Panc1 (cell line): Measurements from ENCODE around the gene DUXB. TPM values are rescaled to one million over a fixed set of nuclear protein-coding genes. Genes with fewer than 3 reads are reported as not detected.

Experiments
- ATAC-seq: fragments of 200-7000 bp; cut with Tn5 transposase; 2 replicates; pipeline ENCODE4 v1.9.1; 2020; ENCODE audit warnings: mild to moderate bottlenecking, moderate library complexity
- BruUV-seq: library from RNA; stranded (reverse); fragments of 400-500 nt; replicated peaks from 2 replicates; lab custom pipeline; 2021; lab: Mats Ljungman, UMichigan
- CTCF ChIA-PET: fragments of 300-600 bp; sonication (Branson Sonifier 250); formaldehyde crosslinking; loops from one replicate; lab custom pipeline; 2022; ENCODE audit warnings: antibody characterized with exemption; lab: Charles Lee
- POLR2A ChIA-PET: fragments of 300-600 bp; sonication (Branson Sonifier 250); formaldehyde crosslinking; loops from one replicate; lab custom pipeline; 2022; ENCODE audit warnings: antibody characterized with exemption; lab: Charles Lee
- DNase-seq: peaks from one replicate; pipeline ENCODE4 v3.0.0-alpha.2; 2010; ENCODE audit warnings: low read depth, low spot score
- H3K27ac ChIP-seq: 2 replicates; pipeline ENCODE4 v1.5.1; 2011; ENCODE audit warnings: mild to moderate bottlenecking, low read length, inconsistent platforms
- H3K27me3 ChIP-seq: fragments of 200-500 bp; sonication (Bioruptor generic); 2 replicates; pipeline ENCODE4 v1.6.0; 2014; ENCODE audit warnings: low read length, inconsistent platforms; ENCODE audit not compliant: control insufficient read depth, insufficient read depth
- H3K36me3 ChIP-seq: fragments of 200-500 bp; sonication (Bioruptor generic); 2 replicates; pipeline ENCODE4 v1.5.1; 2014; ENCODE audit warnings: inconsistent platforms, mild to moderate bottlenecking, low read length, moderate library complexity; ENCODE audit not compliant: control insufficient read depth, insufficient read depth
- H3K4me1 ChIP-seq: 2 replicates; pipeline ENCODE4 v1.5.1; 2011; ENCODE audit warnings: inconsistent platforms, mild to moderate bottlenecking, low read length, moderate library complexity; ENCODE audit not compliant: control insufficient read depth, insufficient read depth
- H3K4me3 ChIP-seq, 2 experiments: 2 replicates each; pipeline ENCODE4 v1.5.1; 2011 to 2012; ENCODE audit warnings: low read depth in 2 of 2, low read length in 2 of 2, mild to moderate bottlenecking in 2 of 2, inconsistent platforms in 1 of 2, moderate library complexity in 1 of 2
- H3K9me3 ChIP-seq: fragments of 200-500 bp; sonication (Bioruptor generic); 2 replicates; pipeline ENCODE4 v1.5.1; 2014; ENCODE audit warnings: low read depth, mild to moderate bottlenecking, inconsistent platforms, low read length, moderate library complexity; ENCODE audit not compliant: control insufficient read depth, insufficient read depth
- POLR2AphosphoS5 ChIP-seq: IDR thresholded peaks from 2 replicates; pipeline ENCODE4 v1.6.1; 2012; ENCODE audit warnings: mild to moderate bottlenecking, low read depth, low read length, moderate library complexity
- SIN3A ChIP-seq: IDR thresholded peaks from 2 replicates; pipeline ENCODE4 v1.6.1; 2012; ENCODE audit warnings: low read depth, mild to moderate bottlenecking, low read length, moderate library complexity, borderline replicate concordance; ENCODE audit not compliant: insufficient read depth
- TCF7L2 ChIP-seq: IDR thresholded peaks from 2 replicates; pipeline ENCODE4 v1.6.1; 2011; ENCODE audit warnings: mild to moderate bottlenecking, low read depth, low read length, inconsistent platforms
- in situ Hi-C: cut with HindIII; loops from 2 replicates; pipeline ENCODE4 v1.10.0; 2016; ENCODE audit warnings: low sequenced_read_pairs, low pct_unique_long_range_greater_than_20kb
- intact Hi-C: fragments of 100-400 bp; cut with micrococcal nuclease; formaldehyde crosslinking; loops from one replicate; pipeline ENCODE4 v1.10.0; 2022; ENCODE audit not compliant: unreplicated experiment
- total RNA-seq: library from RNA; stranded (reverse); gene quantifications from one replicate; pipeline ENCODE4 v1.2.1, GENCODE V29; 2021; ENCODE audit not compliant: unreplicated experiment
- TF ChIP-seq, protein P1 (sequence below), 2 experiments: IDR thresholded peaks; 2 replicates each; pipeline ENCODE4 v1.6.1; 2011 to 2012; ENCODE audit warnings: low read depth in 2 of 2, control low read depth in 1 of 2, low read length in 1 of 2, mild to moderate bottlenecking in 1 of 2, moderate library complexity in 1 of 2; ENCODE audit not compliant: insufficient read depth in 1 of 2
- TF ChIP-seq, protein P2 (sequence below): fragments of 450-650 bp; IDR thresholded peaks from 2 replicates; pipeline ENCODE4 v1.5.1; 2017; ENCODE audit warnings: mild to moderate bottlenecking

The DUXB gene
- total RNA-seq, 1 experiment from 2014 or later, result not detected

- Histone ChIP-seq H3K27ac (no peak overlapping the region), H3K4me3 (no peak overlapping the region), H3K36me3 (peaks cover 2% of the 10 kb centered on the region; the same call in 1 of the 2 replicates), H3K4me1 (no peaks in the 10 kb centered on the region), H3K9me3 (no peaks in the 10 kb centered on the region), H3K27me3 (no peaks in the 10 kb centered on the region)
- TF ChIP-seq POLR2AphosphoS5, result no peak
- TF ChIP-seq, protein P1, sequence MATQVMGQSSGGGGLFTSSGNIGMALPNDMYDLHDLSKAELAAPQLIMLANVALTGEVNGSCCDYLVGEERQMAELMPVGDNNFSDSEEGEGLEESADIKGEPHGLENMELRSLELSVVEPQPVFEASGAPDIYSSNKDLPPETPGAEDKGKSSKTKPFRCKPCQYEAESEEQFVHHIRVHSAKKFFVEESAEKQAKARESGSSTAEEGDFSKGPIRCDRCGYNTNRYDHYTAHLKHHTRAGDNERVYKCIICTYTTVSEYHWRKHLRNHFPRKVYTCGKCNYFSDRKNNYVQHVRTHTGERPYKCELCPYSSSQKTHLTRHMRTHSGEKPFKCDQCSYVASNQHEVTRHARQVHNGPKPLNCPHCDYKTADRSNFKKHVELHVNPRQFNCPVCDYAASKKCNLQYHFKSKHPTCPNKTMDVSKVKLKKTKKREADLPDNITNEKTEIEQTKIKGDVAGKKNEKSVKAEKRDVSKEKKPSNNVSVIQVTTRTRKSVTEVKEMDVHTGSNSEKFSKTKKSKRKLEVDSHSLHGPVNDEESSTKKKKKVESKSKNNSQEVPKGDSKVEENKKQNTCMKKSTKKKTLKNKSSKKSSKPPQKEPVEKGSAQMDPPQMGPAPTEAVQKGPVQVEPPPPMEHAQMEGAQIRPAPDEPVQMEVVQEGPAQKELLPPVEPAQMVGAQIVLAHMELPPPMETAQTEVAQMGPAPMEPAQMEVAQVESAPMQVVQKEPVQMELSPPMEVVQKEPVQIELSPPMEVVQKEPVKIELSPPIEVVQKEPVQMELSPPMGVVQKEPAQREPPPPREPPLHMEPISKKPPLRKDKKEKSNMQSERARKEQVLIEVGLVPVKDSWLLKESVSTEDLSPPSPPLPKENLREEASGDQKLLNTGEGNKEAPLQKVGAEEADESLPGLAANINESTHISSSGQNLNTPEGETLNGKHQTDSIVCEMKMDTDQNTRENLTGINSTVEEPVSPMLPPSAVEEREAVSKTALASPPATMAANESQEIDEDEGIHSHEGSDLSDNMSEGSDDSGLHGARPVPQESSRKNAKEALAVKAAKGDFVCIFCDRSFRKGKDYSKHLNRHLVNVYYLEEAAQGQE (IDR thresholded peaks at IDR 0.05; ENCODE audit: insufficient read depth in 1 of 2, low read depth in 2 of 2, low read length in 1 of 2), result no peak
- no peak for ATAC-seq
- no TSS peak for BruUV-seq
- CTCF ChIA-PET, result no interaction called here
- POLR2A ChIA-PET, result no interaction called here
- no peak for DNase-seq
- intact Hi-C loops (no loop called here), in situ Hi-C loops (no loop called here)
These were observed 40.4 kb downstream of the DUXB start for GRCh38 chr16:75660726-75661302.

GRCh38 chr16:75660321-75660720 is 40.9 kb downstream of the DUXB start:
- in situ Hi-C loops, result no loop called here
- no TSS peak for BruUV-seq

More at GRCh38 chr16:75660321-75660720, 40.9 kb downstream of the DUXB start:
- Histone ChIP-seq H3K9me3 (no peaks in the 10 kb centered on the region), H3K27me3 (no peaks in the 10 kb centered on the region), H3K36me3 (peaks cover 2% of the 10 kb centered on the region; the same call in 1 of the 2 replicates), H3K27ac (no peak overlapping the region), H3K4me3 (no peak overlapping the region), H3K4me1 (no peaks in the 10 kb centered on the region)
- ATAC-seq (no peak), DNase-seq (no peak)
- no peak for TF ChIP-seq POLR2AphosphoS5
- TF ChIP-seq, protein P1 (IDR thresholded peaks at IDR 0.05; ENCODE audit: insufficient read depth in 1 of 2, low read depth in 2 of 2, low read length in 1 of 2), result no peak
- TF ChIP-seq SIN3A, result no peak
- TF ChIP-seq TCF7L2, result no peak
- TF ChIP-seq, protein P2, sequence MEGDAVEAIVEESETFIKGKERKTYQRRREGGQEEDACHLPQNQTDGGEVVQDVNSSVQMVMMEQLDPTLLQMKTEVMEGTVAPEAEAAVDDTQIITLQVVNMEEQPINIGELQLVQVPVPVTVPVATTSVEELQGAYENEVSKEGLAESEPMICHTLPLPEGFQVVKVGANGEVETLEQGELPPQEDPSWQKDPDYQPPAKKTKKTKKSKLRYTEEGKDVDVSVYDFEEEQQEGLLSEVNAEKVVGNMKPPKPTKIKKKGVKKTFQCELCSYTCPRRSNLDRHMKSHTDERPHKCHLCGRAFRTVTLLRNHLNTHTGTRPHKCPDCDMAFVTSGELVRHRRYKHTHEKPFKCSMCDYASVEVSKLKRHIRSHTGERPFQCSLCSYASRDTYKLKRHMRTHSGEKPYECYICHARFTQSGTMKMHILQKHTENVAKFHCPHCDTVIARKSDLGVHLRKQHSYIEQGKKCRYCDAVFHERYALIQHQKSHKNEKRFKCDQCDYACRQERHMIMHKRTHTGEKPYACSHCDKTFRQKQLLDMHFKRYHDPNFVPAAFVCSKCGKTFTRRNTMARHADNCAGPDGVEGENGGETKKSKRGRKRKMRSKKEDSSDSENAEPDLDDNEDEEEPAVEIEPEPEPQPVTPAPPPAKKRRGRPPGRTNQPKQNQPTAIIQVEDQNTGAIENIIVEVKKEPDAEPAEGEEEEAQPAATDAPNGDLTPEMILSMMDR, result no peak
- ChIA-PET POLR2A (no interaction called here), CTCF (interaction anchor here (0.6 kb wide), 1 partner anchor 256 kb away, joined by 6 read pairs; no protein-coding TSS in a partner anchor)
- intact Hi-C loops, result no loop called here
